ENCODE measurements around the gene NR2C2AP.

Gene NR2C2AP

GRCh38 chr19:19214159-19214490, 10.9 kb upstream of the NR2C2AP start:
- no peak for DNase-seq

GRCh38 chr19:19213426-19214158, 10.4 kb upstream of the NR2C2AP start:
- DNase-seq = peak; percentile 51

GRCh38 chr19:19212916-19213315, 9.7 kb upstream of the NR2C2AP start:
- no peak for DNase-seq

GRCh38 chr19:19211499-19212420, 8.5 kb upstream of the NR2C2AP start, which contains the start of gene NCAN:
NCAN (plus strand) TSS chr19:19211958; CDS start chr19:19216954, 4,996 bp downstream.
- peak; percentile 79 for DNase-seq

- no peak for DNase-seq
Observed at GRCh38 chr19:19209372-19209771, 6.2 kb upstream of the NR2C2AP start.

GRCh38 chr19:19207637-19208572, 4.7 kb upstream of the NR2C2AP start:
- no peak for DNase-seq

GRCh38 chr19:19206938-19207337, 3.7 kb upstream of the NR2C2AP start:
- no peak for DNase-seq

GRCh38 chr19:19205416-19206410, 2.5 kb upstream of the NR2C2AP start:
- no peak for DNase-seq

- DNase-seq = no peak
Observed at GRCh38 chr19:19204181-19204580, 967 bp upstream of the NR2C2AP start.

GRCh38 chr19:19202707-19203011, 555 bp downstream of the NR2C2AP start:
- no peak for DNase-seq

- DNase-seq = no peak
Observed at GRCh38 chr19:19201697-19202630, 1.2 kb downstream of the NR2C2AP start.

GRCh38 chr19:19193926-19194325, 9.3 kb downstream of the NR2C2AP start:
- no peak for DNase-seq

- no peak for DNase-seq
Observed at GRCh38 chr19:19192910-19193423, 10.2 kb downstream of the NR2C2AP start.

- DNase-seq = peak; percentile 97
Observed at GRCh38 chr19:19192078-19192882, 10.9 kb downstream of the NR2C2AP start, which contains the start of the genes BORCS8 and RFXANK. BORCS8 (minus strand) TSS chr19:19192152; CDS start chr19:19192117, 35 bp downstream. RFXANK (plus strand) TSS chr19:19192258; CDS start chr19:19193947, 1,689 bp downstream.

- DNase-seq = no peak
Observed at GRCh38 chr19:19191768-19192077, 11.5 kb downstream of the NR2C2AP start.

- no peak for DNase-seq
Observed at GRCh38 chr19:19186742-19187141, 16.5 kb downstream of the NR2C2AP start.

GRCh38 chr19:19185853-19186740, 17.1 kb downstream of the NR2C2AP start:
- no peak for DNase-seq

- DNase-seq = no peak
Observed at GRCh38 chr19:19181488-19181998, 21.7 kb downstream of the NR2C2AP start.

All from retina (tissue), 1 donor.